ENCODE measurements around the gene ZNF385C.

The ZNF385C gene

GRCh38 chr17:42077755-42078154 lies 20.5 kb downstream of the ZNF385C start:
- no peak for DNase-seq (ENCODE audit: low spot score)

DNA sequence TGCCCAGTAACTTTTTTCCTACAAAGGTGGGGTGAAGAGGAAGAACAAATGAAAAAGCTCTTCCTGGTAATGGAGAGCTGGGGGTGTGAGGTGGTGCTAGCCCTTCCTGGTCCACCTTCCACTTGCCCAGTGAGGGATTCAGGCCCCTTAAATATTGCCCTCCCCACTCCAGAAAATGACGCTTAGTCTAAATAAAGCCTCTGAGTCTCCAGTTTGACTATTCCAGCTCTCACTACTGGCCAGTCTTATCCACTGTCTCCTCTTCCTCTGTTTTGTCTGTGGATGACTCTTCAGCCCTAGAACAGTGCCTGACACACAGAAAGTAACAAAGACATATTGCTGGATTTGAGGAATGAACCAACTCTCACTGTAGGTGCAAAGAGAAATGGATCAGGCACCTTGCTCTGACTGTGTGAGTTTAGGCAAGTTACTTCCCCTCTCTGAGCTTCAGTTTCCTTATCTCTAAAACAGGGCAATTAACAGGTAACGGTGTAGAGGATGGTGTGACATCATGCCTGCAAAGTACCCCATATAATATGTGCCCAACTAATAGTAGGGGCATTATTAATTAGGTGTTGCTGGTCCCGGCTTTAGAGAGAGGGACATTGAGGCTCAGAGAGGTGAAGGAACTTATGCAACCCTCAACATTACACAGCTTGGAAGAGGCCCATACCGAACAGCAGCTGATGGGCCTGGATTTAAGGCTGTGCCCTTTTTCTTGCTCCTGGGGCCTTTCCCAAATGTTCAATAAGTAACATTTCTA lies 21.3 kb downstream of the ZNF385C start:
- no peak for DNase-seq (ENCODE audit: low spot score)

- DNase-seq (ENCODE audit: low spot score): no peak
These were observed 22.5 kb downstream of the ZNF385C start for GRCh38 chr17:42075789-42076188.

DNA sequence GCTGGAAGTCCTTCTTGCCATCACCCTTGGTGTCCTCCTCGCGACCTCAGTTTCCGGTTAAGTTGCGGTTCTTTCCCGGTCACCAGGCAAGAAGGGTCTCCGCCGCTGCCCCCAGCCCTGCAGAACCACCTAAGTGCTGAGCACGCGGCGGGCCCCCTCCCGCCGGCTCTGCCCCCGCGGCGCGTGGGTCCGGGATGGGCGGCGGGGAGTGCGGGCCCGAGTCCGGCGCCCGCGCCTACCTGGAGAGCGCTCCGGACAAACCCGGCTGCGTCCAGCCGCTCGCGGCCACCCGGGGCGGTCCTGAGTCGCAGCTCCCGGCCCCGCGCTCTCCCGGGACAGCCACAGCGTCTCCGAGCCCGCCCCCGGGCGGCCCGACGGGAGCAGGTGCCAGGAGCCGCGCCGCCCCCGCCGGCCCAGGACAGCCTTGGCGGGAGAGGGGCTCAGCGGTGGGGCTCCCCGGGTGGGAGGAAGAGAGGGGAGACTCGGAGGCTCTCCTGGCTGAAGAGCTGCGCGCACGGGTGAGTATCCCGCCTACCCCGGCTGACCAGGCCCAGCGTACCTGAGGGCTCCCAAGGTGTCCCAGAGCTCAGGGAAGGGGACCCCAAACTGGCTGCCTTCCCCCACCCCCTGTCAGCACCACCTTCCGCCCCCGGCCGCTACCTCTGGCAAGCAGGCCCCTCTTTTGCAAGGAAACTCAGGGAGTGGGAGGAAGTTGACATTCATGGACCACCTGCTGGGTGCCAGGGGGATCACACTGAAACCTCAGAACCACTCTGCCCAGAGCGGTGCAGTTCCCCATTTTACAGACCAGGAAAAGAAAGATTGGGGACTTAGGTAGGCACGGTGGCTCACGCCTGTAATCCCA lies 25.7 kb downstream of the ZNF385C start:
- DNase-seq (ENCODE audit: low spot score): peak; percentile 45

GRCh38 chr17:42071810-42072209 lies 26.5 kb downstream of the ZNF385C start:
- no peak for DNase-seq (ENCODE audit: low spot score)

DNA sequence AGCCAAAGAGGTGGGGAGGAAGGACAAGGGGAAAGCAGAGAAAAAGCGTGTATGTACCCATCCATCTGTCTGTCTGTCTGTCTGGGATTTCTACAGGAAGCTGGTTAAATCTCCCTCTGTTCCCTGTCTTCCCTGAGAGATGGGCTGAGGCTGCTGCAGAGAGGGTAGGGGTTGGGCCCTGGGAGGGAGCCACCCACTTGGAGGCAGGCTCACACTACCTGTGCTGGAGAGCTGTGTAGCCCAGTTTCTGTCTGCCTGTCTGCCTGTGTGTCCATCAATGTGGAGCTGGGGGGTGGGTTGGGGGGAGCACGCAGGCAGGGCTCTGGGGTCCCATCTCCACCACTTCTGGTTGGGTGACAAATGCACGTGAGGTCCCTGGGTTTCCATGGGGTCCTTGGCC lies 29.3 kb downstream of the ZNF385C start:
- DNase-seq (ENCODE audit: low spot score): no peak

GRCh38 chr17:42067371-42068091 lies 30.7 kb downstream of the ZNF385C start:
- DNase-seq (ENCODE audit: low spot score): peak; percentile 77

DNA sequence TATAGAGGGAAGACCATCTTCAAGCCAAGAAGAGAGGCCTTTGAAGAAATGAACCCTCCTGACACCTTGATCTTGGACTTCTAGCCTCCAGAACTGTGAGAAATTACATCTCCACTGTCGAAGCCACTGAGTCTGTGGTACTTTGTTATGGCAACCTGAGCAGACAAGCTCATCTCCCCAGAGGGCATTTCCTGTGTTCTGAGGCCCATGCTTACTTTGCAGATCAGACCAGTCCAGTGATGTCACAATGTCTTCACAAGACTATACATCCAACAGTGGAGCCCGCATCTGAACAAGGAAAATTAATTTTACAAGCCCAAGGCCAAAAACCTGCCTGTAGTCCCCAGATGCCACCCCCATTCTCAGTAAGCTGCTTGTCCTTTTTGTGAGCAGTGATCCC lies 33.1 kb downstream of the ZNF385C start:
- DNase-seq (ENCODE audit: low spot score): no peak

DNA sequence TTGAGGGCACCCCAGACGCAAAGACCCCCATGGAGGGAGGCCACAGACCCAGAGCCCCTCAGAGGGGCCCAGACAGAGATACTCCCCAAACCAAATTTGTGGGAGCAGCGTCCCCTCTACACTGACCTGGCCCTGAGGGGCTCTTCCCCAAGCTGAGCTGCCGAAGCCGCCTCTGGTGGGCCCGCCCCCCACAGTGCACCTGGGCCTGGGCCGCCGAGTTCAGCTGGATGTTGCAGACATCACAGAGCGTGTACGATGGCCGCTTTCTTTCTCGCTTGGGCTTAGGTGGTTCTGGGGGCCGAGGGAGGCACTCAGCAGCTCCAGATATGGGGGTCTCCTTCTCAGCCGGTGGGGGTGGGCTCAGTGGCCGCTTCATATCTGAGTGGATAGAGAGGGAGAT lies 35.6 kb downstream of the ZNF385C start:
- no peak for DNase-seq (ENCODE audit: low spot score)

DNA sequence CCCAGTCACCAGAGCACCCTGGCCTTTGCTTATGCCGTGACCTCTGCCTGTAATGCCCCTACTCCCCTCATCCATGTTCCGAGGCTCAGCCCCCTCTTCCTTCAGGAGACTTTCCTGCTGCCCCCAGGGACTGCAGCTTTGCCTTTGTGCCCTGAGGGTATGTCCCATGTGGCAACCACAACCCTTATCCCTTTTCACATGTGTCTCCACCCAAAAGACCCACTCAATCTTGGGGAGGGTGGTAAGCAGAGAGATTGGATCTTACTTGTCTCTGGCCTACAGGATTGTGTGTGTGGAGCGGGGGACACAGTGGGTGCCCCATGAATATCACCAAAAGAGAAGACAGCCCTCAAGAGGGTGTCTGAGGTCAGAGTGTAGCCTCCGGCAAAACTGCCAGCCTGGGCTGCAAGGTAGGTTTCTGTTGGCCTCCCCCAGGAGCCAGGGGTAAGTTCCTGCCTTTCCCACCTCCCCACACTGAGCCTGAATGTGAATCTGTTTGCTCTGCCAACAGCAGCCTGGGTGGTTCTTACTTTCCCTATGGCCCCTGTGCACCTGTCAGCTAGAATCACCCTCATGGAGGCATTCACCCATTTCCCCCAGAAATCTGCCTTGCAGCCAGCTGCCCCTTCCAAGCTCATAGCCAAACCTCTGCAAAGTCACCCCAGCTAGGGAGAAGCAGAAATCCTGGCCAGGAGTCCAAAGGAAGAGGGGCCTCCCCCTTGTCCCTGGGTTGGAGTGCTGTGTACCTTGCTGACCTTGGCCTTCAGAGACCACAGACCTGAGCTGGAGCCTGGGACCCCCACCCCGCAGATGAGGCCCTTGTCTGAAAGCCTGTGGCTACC lies 36.4 kb downstream of the ZNF385C start:
- no peak for DNase-seq (ENCODE audit: low spot score)

DNA sequence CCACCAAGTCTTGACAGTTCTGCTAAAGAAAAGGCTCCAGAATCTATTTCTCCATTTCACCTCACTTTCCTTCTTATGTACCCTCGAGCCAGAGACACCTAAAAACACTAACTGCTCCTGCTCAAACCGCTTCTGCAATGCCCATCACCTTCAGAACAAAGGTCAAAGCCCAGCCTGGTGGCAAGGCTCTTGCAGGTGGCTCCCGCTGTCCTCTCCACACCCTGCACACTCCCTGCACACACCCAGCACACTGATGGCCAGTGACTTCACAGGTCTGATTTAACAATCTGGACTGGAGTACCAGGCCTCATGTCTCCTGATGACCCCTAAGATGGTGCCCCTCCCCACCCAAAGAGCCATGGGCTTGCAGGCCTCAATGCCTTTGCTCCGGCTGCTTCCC lies 38.0 kb downstream of the ZNF385C start:
- no peak for DNase-seq (ENCODE audit: low spot score)

GRCh38 chr17:42059815-42060214 lies 38.5 kb downstream of the ZNF385C start:
- no peak for DNase-seq (ENCODE audit: low spot score)

DNA sequence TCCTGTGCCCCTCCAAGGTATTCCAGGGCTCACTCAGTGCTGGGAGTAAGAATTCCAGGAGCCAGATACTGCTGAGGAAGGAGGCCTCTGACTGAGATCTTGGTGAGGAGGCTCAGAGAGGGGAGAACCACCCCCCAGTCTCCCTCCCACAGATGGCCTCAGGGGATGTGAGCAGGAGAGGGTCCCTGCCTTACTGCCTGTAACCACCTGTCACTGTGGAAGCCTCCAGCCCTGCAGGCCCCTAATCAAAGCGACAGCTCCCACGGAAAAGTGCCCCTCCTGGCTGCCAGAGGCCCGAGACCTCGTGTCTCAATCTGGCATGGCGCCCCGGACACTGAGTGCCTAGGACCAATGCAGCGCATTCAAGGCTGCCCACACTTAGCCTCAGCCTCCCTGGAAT lies 40.2 kb downstream of the ZNF385C start:
- DNase-seq (ENCODE audit: low spot score): no peak

DNA sequence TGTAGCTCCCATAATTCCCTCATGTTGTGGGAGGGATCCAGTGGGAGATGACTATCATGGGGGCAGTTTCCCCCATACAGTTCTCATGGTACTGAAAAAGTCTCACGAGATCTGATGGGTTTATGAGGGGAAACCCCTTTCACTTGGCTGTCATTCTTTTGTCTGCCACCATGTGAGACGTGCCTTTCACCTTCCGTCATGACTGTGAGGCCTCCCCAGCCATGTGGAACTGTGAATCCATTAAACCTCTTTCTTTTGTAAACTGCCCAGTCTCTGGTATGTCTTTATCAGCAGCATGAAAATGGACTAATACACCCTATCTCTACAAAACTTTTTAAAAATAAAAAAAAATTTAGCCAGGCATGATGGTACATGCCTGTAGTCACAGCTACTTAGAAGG lies 41.6 kb downstream of the ZNF385C start:
- DNase-seq (ENCODE audit: low spot score): no peak

GRCh38 chr17:42055496-42055895 lies 42.8 kb downstream of the ZNF385C start:
- DNase-seq (ENCODE audit: low spot score): no peak

DNA sequence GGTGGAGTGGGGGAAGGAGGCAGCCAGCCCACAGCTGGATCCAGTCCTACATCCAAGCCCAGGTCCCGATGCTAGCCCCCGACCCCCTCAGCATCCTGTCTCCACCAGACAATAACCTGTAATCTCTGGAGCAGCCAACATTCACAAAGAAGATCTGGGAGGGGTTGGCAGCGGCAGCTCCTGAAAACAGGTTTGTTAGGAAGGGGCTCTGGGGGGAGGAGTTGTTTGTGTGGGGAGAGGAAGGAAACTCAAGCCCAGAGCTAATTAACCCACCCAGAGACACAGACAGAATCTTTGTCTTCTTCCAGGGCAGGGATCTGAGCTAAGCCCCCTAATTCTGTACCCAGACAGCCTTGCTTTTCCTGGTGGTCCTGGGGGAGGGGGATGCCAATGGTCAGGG lies 43.2 kb downstream of the ZNF385C start:
- DNase-seq (ENCODE audit: low spot score): no peak

GRCh38 chr17:42053731-42054500 lies 44.4 kb downstream of the ZNF385C start:
- DNase-seq (ENCODE audit: low spot score): no peak

GRCh38 chr17:42052346-42052877 lies 45.9 kb downstream of the ZNF385C start:
- no peak for DNase-seq (ENCODE audit: low spot score)

DNA sequence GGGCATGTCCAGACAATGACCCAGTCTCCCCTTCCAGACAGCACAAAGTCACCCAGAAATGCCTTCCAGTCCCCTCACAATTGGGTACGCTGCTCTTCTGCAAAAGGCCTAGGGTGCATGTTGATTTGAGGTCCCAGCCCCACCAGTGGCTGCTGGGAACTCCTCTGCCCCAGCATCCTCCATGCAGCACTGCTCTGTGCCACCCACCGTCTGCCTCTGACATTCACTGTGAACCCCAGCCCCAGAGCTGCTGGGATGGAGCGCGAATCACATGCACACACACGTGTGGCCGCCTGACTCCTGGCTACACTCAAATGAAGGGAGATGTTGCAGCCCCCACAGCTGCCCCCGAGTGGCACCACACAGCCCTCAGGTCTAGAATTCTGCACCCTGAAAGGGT lies 46.6 kb downstream of the ZNF385C start:
- no peak for DNase-seq (ENCODE audit: low spot score)

- DNase-seq (ENCODE audit: low spot score): no peak
These were observed 47.3 kb downstream of the ZNF385C start for GRCh38 chr17:42051013-42051400.
